GM21381 (cell line): ENCODE data around the gene COL27A1.

Source experiments
- ATAC-seq: cut with Tn5 transposase; IDR thresholded peaks from one replicate; pipeline ENCODE4 v1.9.1; 2021; ENCODE audit warnings: mild to moderate bottlenecking, moderate library complexity; ENCODE audit not compliant: unreplicated experiment

Gene COL27A1

GRCh38 chr9:114202849-114203248 lies 47.5 kb downstream of the COL27A1 start:
- no peak for ATAC-seq

GRCh38 chr9:114203410-114204140 lies 48.2 kb downstream of the COL27A1 start:
- ATAC-seq: no peak

GRCh38 chr9:114204265-114204664 lies 48.9 kb downstream of the COL27A1 start:
- ATAC-seq: no peak

GRCh38 chr9:114205171-114206015 lies 50.1 kb downstream of the COL27A1 start:
- no peak for ATAC-seq

GRCh38 chr9:114206221-114206789 lies 51.0 kb downstream of the COL27A1 start:
- ATAC-seq: no peak

- no peak for ATAC-seq
These were observed 51.9 kb downstream of the COL27A1 start for GRCh38 chr9:114207034-114207810.

GRCh38 chr9:114207845-114208244 lies 52.5 kb downstream of the COL27A1 start:
- ATAC-seq: no peak

GRCh38 chr9:114209151-114209550 lies 53.8 kb downstream of the COL27A1 start:
- no peak for ATAC-seq

GRCh38 chr9:114210136-114210535 lies 54.8 kb downstream of the COL27A1 start:
- no peak for ATAC-seq

GRCh38 chr9:114210691-114211276 lies 55.4 kb downstream of the COL27A1 start:
- ATAC-seq: no peak

GRCh38 chr9:114212826-114213225 lies 57.5 kb downstream of the COL27A1 start:
- no peak for ATAC-seq

GRCh38 chr9:114213566-114213965 lies 58.2 kb downstream of the COL27A1 start:
- ATAC-seq: no peak

GRCh38 chr9:114214181-114214580 lies 58.8 kb downstream of the COL27A1 start:
- ATAC-seq: no peak

GRCh38 chr9:114214686-114215414 lies 59.5 kb downstream of the COL27A1 start:
- ATAC-seq: no peak

GRCh38 chr9:114216081-114216480 lies 60.7 kb downstream of the COL27A1 start:
- ATAC-seq: no peak

GRCh38 chr9:114216976-114217375 lies 61.6 kb downstream of the COL27A1 start:
- no peak for ATAC-seq

GRCh38 chr9:114218264-114219120 lies 63.2 kb downstream of the COL27A1 start:
- ATAC-seq: no peak

GRCh38 chr9:114220061-114220541 lies 64.8 kb downstream of the COL27A1 start:
- no peak for ATAC-seq
